CD4-positive, alpha-beta T cell (primary cell): ENCODE data around the gene FOXL2NB. TPM values are rescaled to one million over a fixed set of nuclear protein-coding genes. Genes with fewer than 3 reads are reported as not detected.

Experiments used
- ATAC-seq: fragments of 200-7000 bp; cut with Tn5 transposase; one replicate; pipeline ENCODE4 v1.10.0; 2022; ENCODE audit warnings: mild to moderate bottlenecking; ENCODE audit not compliant: poor library complexity
- CTCF ChIA-PET: fragments of 350-600 bp; sonication (Branson Sonifier 250); formaldehyde crosslinking; loops from one replicate; lab custom pipeline; 2021; ENCODE audit warnings: antibody characterized with exemption, inconsistent platforms; lab: Charles Lee
- POLR2A ChIA-PET: fragments of 350-600 bp; sonication (Branson Sonifier 250); formaldehyde crosslinking; loops from one replicate; lab custom pipeline; 2021; ENCODE audit warnings: antibody characterized with exemption, inconsistent platforms; lab: Charles Lee
- DNase-seq, 14 experiments: peaks; one replicate each; pipeline ENCODE4 v3.0.0-alpha.2; 2013 to 2020; ENCODE audit warnings: mixed read lengths in 2 of 14
- H3K27ac ChIP-seq, 2 donors: one replicate each; pipeline versions ENCODE4 v1.5.1 to v1.7.0; 2013; ENCODE audit warnings: low read length in 2 of 2, low read depth in 1 of 2, mild to moderate bottlenecking in 1 of 2
- H3K27me3 ChIP-seq, 2 experiments: 1 replicate in 1 of 2; 2 replicates in 1 of 2; pipeline versions ENCODE4 v1.6.1 to v1.7.0; 2013; ENCODE audit warnings: low read length in 2 of 2, control low read depth in 1 of 2, mild to moderate bottlenecking in 1 of 2, moderate library complexity in 1 of 2; ENCODE audit not compliant: insufficient read depth in 2 of 2, control insufficient read depth in 1 of 2
- H3K36me3 ChIP-seq: one replicate; pipeline ENCODE4 v1.6.1; 2013; ENCODE audit warnings: low read length, control low read depth; ENCODE audit not compliant: insufficient read depth
- H3K4me1 ChIP-seq: one replicate; pipeline ENCODE4 v1.6.1; 2013; ENCODE audit warnings: low read length, control low read depth; ENCODE audit not compliant: insufficient read depth
- H3K4me3 ChIP-seq: one replicate; pipeline ENCODE4 v1.5.1; 2013; ENCODE audit warnings: mild to moderate bottlenecking, low read length, moderate library complexity
- H3K9me3 ChIP-seq, 2 experiments: 1 replicate in 1 of 2; 2 replicates in 1 of 2; pipeline versions ENCODE4 v1.6.1 to v1.7.0; 2013; ENCODE audit warnings: low read length in 2 of 2, mild to moderate bottlenecking in 2 of 2, control low read depth in 1 of 2, moderate library complexity in 1 of 2; ENCODE audit not compliant: control insufficient read depth in 1 of 2, insufficient read depth in 1 of 2
- H3K27ac Mint-ChIP-seq: one replicate; pipeline ENCODE4 v1.8.0; 2020; ENCODE audit warnings: mixed read lengths
- H3K27me3 Mint-ChIP-seq: one replicate; pipeline ENCODE4 v1.8.0; 2021; ENCODE audit warnings: mixed read lengths
- H3K36me3 Mint-ChIP-seq: one replicate; pipeline ENCODE4 v1.8.0; 2021; ENCODE audit warnings: low read depth, mixed read lengths
- H3K4me1 Mint-ChIP-seq: one replicate; pipeline ENCODE4 v1.8.0; 2021; ENCODE audit warnings: low read depth, mixed read lengths
- H3K4me3 Mint-ChIP-seq: one replicate; pipeline ENCODE4 v1.8.0; 2020; ENCODE audit warnings: mild to moderate bottlenecking, mixed read lengths
- H3K9me3 Mint-ChIP-seq: one replicate; pipeline ENCODE4 v1.8.0; 2020; ENCODE audit warnings: mixed read lengths
- CTCF ChIP-seq: fragments of 200-600 bp; IDR thresholded peaks from one replicate; pipeline ENCODE4 v1.8.0; 2022; ENCODE audit warnings: antibody characterized with exemption, mild to moderate bottlenecking
- intact Hi-C, 2 experiments: fragments of 100-400 bp; cut with DNase I in 1 of 2; cut with micrococcal nuclease in 1 of 2; formaldehyde crosslinking; loops; one replicate each; pipeline versions ENCODE4 v1.15.1 to v1.9.0; 2023 to 2025; cut with DNase I, micrococcal nuclease
- total RNA-seq, 174 experiments: library from RNA in 2 of 174; stranded (reverse) in 2 of 174; gene quantifications; one replicate each; pipeline ENCODE4 v1.2.3 and lab custom pipeline; 2021 to 2026

Gene FOXL2NB
- total RNA-seq, 2 experiments from 2014 or later, result not detected

DNA sequence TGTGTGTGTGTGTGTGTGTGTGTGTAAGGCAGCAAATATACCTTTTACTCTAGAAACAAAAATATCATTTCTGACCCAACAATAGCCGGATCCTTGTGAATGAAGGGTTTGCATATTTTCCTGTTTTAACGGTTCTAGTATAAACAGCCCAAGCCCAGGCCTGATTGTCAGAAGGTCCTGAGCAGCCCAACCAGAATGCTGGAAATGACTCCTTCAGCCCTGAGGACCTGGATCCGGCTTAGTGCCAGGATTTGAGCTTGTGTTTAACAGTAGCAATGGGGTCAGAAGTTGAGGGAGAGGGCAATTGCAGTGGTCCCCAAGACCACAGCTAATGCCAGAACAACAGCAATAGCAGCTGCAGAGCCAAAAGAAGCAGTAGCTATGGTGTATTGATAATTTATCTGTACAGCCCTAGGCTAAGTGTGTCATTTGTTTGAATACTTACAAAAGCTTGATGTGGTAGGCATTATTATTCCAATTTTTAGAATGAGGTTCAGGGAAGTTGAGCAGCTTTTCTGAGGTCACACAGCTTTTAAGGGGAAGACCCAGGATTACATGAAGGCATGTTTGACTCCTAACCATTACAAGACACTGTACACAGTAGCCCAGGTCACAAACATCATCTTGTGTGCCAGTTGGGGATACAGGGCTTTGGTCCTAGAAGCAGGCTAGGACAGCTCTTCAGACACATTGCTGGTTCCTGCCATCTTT is 12.9 kb upstream of the FOXL2NB start:
- Mint-ChIP-seq H3K4me1 (peaks cover 33% of the 10 kb centered on the region), H3K27ac (no peak overlapping the region), H3K4me3 (peak overlapping the region; percentile 45), H3K9me3 (no peaks in the 10 kb centered on the region), H3K36me3 (no peaks in the 10 kb centered on the region), H3K27me3 (peaks cover 86% of the 10 kb centered on the region)
- ChIA-PET POLR2A (no interaction called here), CTCF (interaction anchor here (1.3 to 1.8 kb wide), 3 partner anchors 11 to 395 kb away, joined by 4 to 8 read pairs (median 7); no protein-coding TSS in a partner anchor)
- Histone ChIP-seq H3K27me3 (peaks cover 55 to 62% of the 10 kb centered on the region in 2 experiments), H3K4me1 (peaks cover 36% of the 10 kb centered on the region), H3K36me3 (no peaks in the 10 kb centered on the region), H3K4me3 (no peak overlapping the region), H3K27ac (no peak overlapping the region), H3K9me3 (peaks cover 0 to 32% of the 10 kb centered on the region in 2 experiments)
- DNase-seq (no peak), ATAC-seq (no peak)
- intact Hi-C loops, result no loop called here
- no peak for TF ChIP-seq CTCF

- POLR2A ChIA-PET, result interaction anchor here (0.8 to 1.3 kb wide), 4 partner anchors 9 to 341 kb away, joined by 3 to 6 read pairs (median 4); partner anchors contain the start of gene CEP70
- peaks cover 40% of the 10 kb centered on the region for H3K4me1 Mint-ChIP-seq
- intact Hi-C loops, result no loop called here
Measured at GRCh38 chr3:138935505-138935862, 11.5 kb upstream of the FOXL2NB start.

More at GRCh38 chr3:138935505-138935862, 11.5 kb upstream of the FOXL2NB start:
- H3K9me3 ChIP-seq, result peaks cover 0 to 35% of the 10 kb centered on the region in 2 experiments
- H3K27ac ChIP-seq, result no peak overlapping the region
- no peaks in the 10 kb centered on the region for H3K9me3 Mint-ChIP-seq
- H3K4me3 ChIP-seq, result no peak overlapping the region
- DNase-seq, result no peak
- peaks cover 47% of the 10 kb centered on the region for H3K4me1 ChIP-seq
- CTCF ChIA-PET, result interaction anchor here (0.6 to 2.4 kb wide), 20 partner anchors 9 to 605 kb away, joined by 3 to 18 read pairs (median 5); partner anchors contain the start of genes CEP70, FOXL2 and FOXL2NB
- no peak overlapping the region for H3K27ac Mint-ChIP-seq
- ATAC-seq, result no peak
- peaks cover 68 to 74% of the 10 kb centered on the region in 2 experiments for H3K27me3 ChIP-seq
- H3K27me3 Mint-ChIP-seq, result peaks cover 92% of the 10 kb centered on the region
- peak overlapping the region; percentile 80 for H3K4me3 Mint-ChIP-seq
- H3K36me3 ChIP-seq, result no peaks in the 10 kb centered on the region
- TF ChIP-seq CTCF, result no peak
- no peaks in the 10 kb centered on the region for H3K36me3 Mint-ChIP-seq
